Rectal smooth muscle tissue (tissue), 1 donor: ENCODE measurements around the gene APOBEC3B.
"Not testable (repeated sequence)": the region's sequence is repeated elsewhere in the genome, so short reads cannot be mapped to it uniquely, and the experiment has no call there.

Experiments
- H3K27ac ChIP-seq: one replicate; pipeline ENCODE4 v1.7.0; 2013; ENCODE audit warnings: low read depth, low read length, inconsistent platforms
- H3K27me3 ChIP-seq: one replicate; pipeline ENCODE4 v1.7.0; 2013; ENCODE audit warnings: low read length; ENCODE audit not compliant: control insufficient read depth, insufficient read depth
- H3K36me3 ChIP-seq: one replicate; pipeline ENCODE4 v1.7.0; 2013; ENCODE audit warnings: low read length; ENCODE audit not compliant: control insufficient read depth, insufficient read depth
- H3K4me1 ChIP-seq: one replicate; pipeline ENCODE4 v1.7.0; 2013; ENCODE audit warnings: low read length; ENCODE audit not compliant: control insufficient read depth, insufficient read depth
- H3K4me3 ChIP-seq: one replicate; pipeline ENCODE4 v1.7.0; 2013; ENCODE audit warnings: low read length
- H3K9ac ChIP-seq: one replicate; pipeline ENCODE4 v1.7.0; 2013; ENCODE audit warnings: low read length

APOBEC3B gene

DNA sequence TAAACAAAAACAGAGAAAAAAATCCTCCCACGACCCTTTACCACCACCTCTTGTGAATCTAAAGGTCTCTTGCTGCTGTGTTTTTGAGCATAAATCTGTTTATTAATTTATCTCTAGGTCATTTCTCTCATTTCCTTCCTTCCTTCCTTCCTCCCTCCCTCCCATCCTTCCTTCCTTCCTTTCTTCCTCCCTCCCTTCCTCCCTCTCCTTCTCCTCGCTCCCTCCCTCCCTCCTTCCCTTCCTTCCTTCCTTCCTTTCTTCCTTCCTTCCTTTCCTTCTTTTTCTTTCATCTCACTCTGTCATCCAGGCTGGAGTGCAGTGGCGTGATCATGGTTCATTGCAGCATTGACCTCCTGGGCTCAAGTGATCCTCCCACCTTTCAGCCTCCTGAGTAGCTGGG lies 38.3 kb upstream of the APOBEC3B start:
- H3K4me1 ChIP-seq = no peaks in the 10 kb centered on the region
- H3K36me3 ChIP-seq = no peaks in the 10 kb centered on the region
- no peaks in the 10 kb centered on the region for H3K27me3 ChIP-seq

DNA sequence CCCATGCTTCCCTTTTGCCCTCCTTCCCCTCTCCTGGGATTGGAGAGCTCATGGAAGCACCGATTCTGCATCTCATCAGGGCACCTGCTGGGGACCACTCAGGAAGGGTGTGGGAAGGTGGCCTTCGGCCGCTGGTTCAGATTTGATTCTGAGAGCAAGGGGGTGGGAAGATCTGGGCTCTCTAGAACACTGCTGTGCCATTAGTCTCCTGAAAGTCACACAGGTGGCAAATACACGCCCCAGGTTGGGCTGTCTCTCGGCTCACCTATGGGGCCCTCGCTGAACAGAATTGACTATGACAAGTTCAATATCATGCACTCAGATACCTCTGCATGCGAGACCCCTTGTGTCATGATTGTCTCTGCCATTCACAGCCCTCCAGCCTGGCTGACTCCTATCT lies 37.5 kb upstream of the APOBEC3B start:
- Histone ChIP-seq H3K27me3 (no peaks in the 10 kb centered on the region), H3K27ac (no peak overlapping the region)

More for the DNA sequence above, 38.3 kb upstream of the APOBEC3B start:
- H3K27ac ChIP-seq = no peak overlapping the region
- no peak overlapping the region for H3K4me3 ChIP-seq
- H3K9ac ChIP-seq = no peak overlapping the region

DNA sequence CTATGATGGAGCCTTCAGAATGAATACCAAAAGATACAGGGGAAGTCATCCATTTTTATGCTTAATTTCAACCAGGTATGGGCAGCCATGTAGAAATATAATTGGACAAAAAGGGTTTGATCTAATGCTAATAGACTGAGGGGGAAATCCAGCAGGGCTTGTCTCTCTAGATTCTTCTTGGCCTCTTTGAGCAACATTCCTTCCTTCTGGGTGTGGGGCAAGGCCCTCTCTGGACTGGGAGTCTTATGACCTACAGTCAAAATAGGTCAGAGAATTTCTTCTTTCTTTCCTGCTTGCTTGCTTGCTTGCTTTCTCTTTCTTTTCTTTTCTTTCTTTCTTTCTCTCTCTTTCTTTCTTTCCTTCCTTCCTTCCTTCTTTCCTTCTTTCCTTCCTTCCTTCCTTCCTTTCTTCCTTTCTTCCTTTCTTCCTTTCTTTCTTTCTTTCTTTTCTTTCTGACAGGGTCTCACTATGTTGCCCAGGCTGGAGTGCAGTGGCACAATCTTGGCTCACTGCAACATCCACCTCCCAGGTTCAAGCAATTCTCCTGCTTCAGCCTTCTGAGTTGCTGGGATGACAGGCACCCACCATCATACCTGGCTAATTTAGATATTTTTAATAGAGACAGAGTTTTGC lies 36.3 kb upstream of the APOBEC3B start:
- H3K27me3 ChIP-seq, H3K9ac ChIP-seq, H3K4me1 ChIP-seq, H3K27ac ChIP-seq, H3K36me3 ChIP-seq, H3K4me3 ChIP-seq: not testable (repeated sequence)

More for the DNA sequence above, 37.5 kb upstream of the APOBEC3B start:
- no peaks in the 10 kb centered on the region for H3K36me3 ChIP-seq
- no peaks in the 10 kb centered on the region for H3K4me1 ChIP-seq
- H3K9ac ChIP-seq = no peak overlapping the region
- H3K4me3 ChIP-seq = no peak overlapping the region

DNA sequence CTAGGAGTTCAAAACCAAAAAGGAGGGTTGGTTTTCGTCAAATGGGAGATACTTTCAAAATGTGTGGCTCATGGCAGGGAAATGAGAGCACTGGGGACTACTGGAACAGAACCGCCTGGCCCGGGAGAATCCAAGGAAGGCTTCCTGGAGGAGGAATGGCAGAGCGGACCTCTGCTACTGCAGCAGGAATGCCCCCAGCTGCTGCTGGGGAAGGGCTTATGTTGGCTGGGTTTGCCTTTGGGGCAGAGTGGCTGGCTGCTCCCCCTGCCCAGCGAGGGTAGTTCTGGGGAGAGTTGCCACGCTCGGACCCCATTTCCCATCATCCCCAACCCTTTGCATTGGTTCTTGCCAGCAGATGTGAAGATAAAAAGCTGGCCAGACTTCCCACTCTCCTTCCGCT lies 35.4 kb upstream of the APOBEC3B start:
- Histone ChIP-seq H3K27me3 (no peaks in the 10 kb centered on the region), H3K27ac (no peak overlapping the region), H3K9ac (no peak overlapping the region), H3K4me1 (no peaks in the 10 kb centered on the region), H3K36me3 (no peaks in the 10 kb centered on the region), H3K4me3 (no peak overlapping the region)

DNA sequence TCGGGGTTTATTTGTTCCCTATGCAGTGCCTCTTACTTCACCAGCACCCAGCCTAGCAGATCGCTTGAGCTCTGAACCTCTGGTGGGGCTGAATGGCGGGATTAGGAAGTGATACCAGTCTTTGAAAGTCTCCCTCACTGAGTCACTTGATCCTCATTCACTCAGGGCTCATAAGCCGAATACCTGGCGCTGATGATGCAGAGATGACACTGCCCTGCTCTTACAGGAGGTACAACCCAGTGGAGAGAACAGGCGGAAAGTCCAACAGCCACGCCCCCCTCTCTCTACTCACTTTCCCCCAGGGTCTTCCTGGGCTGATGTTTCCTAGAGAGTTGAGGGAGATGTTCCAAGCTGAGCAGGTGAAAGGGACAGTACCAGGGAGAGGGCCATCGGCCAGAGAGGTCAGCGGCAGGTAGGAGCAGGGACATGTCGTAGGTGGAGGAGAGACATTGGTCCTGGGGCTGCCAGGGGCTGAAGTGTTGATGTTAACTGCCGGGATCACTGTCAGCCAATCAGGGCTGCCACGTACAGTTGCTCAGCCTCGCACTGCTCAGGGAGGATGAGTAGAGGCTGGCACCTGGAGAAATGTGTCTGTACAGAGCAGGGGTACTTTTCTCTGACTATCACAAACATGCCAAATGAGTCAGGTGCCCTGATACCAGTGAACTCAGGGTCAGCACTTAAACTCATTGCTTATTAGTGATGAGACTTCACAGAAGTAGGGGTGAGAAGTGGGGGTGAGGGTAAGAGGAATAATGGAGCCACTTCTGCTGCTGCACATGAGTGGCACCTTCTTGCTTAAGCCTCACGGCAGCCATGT lies 34.6 kb upstream of the APOBEC3B start:
- H3K4me3 ChIP-seq = no peak overlapping the region
- no peaks in the 10 kb centered on the region for H3K27me3 ChIP-seq
- no peaks in the 10 kb centered on the region for H3K4me1 ChIP-seq
- H3K36me3 ChIP-seq = no peaks in the 10 kb centered on the region
- no peak overlapping the region for H3K27ac ChIP-seq
- no peak overlapping the region for H3K9ac ChIP-seq

DNA sequence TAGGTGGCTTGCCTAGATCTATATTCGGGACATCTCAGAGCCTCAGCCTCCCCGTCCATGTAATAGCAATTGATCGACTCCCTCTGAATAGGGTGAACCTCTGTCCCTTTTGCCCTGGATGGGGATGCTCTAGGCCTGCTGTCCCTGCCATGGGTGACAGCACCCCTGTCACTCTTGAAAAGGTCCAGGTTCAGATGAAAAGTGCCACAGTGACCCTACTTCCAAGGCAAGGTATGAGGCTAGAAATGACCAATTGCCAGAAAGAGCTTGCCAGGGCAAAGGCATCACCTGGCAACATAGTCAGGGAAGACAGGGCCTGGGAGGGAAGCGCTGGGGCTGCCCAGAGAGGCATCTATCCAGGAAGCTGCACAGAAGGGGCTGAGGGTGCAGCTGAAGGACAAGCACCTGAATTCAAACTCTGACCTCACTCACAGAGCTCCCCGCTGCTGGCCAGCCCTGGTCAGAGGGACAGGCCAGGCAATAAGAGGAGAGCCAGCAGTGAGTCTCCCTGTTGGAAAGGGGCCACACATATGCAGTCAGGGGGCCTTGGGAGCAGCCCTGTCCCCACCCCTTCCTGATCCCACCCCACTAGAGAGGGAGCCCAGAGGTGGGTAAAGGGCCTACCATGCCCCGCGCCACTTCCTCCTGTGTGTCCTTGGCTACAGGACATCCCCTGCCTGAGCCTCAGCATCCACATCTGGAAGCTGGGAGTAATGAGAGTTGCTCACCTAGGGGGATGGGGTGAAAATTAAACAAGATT lies 33.8 kb upstream of the APOBEC3B start:
- Histone ChIP-seq H3K4me3 (no peak overlapping the region), H3K27me3 (no peaks in the 10 kb centered on the region), H3K9ac (no peak overlapping the region), H3K36me3 (no peaks in the 10 kb centered on the region), H3K4me1 (no peaks in the 10 kb centered on the region), H3K27ac (no peak overlapping the region)

DNA sequence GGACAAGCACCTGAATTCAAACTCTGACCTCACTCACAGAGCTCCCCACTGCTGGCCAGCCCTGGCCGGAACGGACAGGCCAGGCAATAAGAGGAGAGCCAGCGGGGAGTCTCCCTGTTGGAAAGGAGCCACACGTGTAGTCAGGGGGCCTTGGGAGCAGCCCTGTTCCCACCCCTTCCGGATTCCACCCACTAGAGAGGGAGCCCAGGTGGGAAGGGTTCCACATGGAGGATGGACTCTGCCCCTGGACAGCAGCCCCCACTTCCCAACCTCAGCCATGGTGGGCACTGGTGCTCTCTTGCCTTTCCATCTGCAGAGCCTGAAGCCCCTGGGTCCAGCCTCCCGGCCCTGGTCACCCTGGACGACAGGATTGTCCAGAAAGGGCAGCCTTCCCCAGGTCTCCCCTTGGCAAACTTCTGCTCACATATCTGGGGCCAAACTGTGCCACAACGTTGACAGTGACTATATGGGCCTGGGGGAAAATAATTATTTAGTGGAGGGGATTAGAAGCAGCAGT lies 32.2 kb upstream of the APOBEC3B start:
- Histone ChIP-seq H3K27ac (no peak overlapping the region), H3K4me1 (no peaks in the 10 kb centered on the region), H3K36me3 (no peaks in the 10 kb centered on the region), H3K4me3 (no peak overlapping the region), H3K9ac (no peak overlapping the region), H3K27me3 (no peaks in the 10 kb centered on the region)

DNA sequence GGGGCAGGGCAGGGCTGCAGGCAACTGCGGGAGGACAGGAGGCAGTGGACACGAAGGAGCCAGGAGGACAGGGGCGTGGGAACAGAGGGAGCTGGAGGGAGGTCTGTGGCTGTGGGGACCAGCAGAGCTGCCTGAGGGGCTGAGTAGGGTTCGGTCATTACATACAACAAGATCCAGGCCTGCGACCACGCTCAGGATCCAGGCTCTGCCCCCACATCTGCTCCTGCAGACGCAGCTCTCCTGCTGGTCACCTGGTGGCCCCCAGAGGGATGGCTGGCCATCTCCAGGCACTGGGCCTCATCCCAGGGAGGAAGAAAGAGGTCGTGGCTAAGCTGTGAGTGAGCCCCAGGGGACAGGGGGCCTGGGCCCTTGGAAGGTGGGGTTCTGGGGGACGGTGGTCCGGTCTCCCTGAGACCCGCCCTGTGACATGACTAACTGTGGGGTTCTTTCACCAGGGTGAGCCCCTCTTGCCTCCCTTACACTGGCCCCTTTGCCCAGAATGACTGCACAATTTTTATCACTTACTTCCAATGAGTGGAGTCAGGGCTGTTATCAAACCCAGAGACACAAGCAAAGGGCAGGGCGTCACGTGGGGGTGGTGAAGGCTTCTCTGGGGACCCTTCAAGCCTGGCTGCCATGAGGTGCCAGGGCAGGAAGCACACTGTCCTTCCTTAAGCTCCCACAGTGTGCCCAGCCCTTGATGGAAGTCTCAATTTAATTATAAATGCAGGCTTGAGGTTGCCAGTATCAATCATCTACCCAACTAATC lies 31.4 kb upstream of the APOBEC3B start:
- no peak overlapping the region for H3K9ac ChIP-seq
- H3K27ac ChIP-seq = no peak overlapping the region
- H3K4me3 ChIP-seq = no peak overlapping the region
- H3K36me3 ChIP-seq = no peaks in the 10 kb centered on the region
- H3K27me3 ChIP-seq = no peaks in the 10 kb centered on the region
- H3K4me1 ChIP-seq = no peaks in the 10 kb centered on the region

DNA sequence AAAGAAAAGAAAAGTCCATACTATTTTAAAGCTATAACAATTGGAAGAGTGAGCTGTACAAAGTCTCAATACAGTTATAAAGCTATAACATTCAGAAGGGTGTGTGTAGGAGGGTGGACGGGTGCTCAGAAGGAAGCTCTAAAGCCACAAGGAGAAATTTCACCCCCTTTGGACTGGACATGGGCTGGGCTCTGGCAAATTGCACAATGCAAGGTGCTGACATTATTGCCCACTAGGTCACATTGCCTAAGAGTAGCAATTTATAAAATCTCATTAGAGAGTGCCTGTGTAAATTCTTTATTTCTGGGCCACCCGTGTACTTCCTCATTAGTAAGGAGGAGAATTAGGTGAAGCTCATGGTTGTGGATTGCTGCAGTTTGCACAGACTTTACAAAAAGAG lies 30.4 kb upstream of the APOBEC3B start:
- Histone ChIP-seq H3K4me1 (no peaks in the 10 kb centered on the region), H3K27ac (no peak overlapping the region), H3K27me3 (no peaks in the 10 kb centered on the region), H3K9ac (no peak overlapping the region), H3K4me3 (no peak overlapping the region), H3K36me3 (no peaks in the 10 kb centered on the region)

DNA sequence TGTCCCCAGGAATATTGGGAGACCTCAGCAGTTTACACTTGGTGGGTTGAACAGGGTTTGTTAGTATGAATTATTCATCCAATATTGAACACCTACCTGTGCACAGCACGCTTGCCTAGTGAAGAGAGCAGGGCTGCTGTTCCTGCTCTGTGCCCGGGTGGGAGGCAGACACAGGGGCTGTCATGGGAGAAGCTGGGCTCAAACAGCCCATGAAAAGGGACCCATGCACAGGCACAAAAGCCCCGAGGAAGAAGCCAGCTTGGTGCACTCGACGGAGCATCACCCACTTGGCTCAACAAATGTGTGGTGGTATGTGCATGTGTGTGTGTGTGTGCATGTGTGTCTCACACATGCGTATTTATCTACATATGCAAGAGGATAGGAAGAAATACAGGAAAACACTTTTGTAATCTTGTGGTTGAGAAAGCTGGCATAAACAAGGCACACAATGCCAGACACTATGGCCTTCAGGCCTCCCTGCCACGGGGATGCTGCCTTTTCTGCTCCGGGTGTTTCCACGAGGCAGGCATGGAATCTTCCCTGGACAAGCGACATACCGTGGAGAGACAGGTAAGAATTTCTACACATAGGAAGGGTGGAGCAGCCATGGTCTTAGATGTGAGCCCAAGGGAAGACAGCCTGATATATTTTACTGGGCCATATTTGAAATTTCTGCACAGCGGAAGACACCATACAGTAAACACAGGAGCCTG lies 29.7 kb upstream of the APOBEC3B start:
- Histone ChIP-seq H3K9ac (no peak overlapping the region), H3K4me1 (no peaks in the 10 kb centered on the region), H3K27me3 (no peaks in the 10 kb centered on the region), H3K27ac (no peak overlapping the region), H3K36me3 (no peaks in the 10 kb centered on the region), H3K4me3 (no peak overlapping the region)

DNA sequence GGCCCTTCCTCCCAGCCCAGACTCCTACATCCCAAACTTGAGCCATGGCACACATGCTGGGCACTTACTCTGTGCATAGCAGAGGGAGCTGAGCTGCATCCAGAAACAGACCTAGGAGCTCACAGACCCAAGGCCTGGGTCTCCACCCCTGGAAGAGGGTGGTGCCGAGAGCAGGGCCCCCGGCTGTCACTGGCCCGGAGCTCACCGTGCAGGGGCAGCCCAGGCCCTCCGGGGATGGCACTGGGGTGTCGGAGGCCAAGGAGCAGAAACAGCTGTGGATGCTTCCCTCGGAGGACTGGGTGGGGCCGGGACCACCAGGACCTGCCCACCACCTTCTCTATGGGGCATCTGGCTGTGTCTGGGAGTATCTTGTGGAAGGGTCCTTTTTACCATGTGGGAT lies 29.1 kb upstream of the APOBEC3B start:
- H3K27ac ChIP-seq = no peak overlapping the region
- no peak overlapping the region for H3K4me3 ChIP-seq
- H3K36me3 ChIP-seq = no peaks in the 10 kb centered on the region
- H3K4me1 ChIP-seq = no peaks in the 10 kb centered on the region
- no peak overlapping the region for H3K9ac ChIP-seq
- H3K27me3 ChIP-seq = no peaks in the 10 kb centered on the region
